ENCODE results near the gene PLEKHM1.
"Not testable (repeated sequence)": the region's sequence is repeated elsewhere in the genome, so short reads cannot be mapped to it uniquely, and the experiment has no call there.

GRCh38 chr17:45500478-45500877 lies 10.0 kb upstream of the PLEKHM1 start:
- TF ChIP-seq CTCF, POLR2A (IDR thresholded peaks at IDR 0.05): not testable (repeated sequence)

Measured in heart left ventricle (tissue), 13 donors.